NCI-H1092 (cell line): ENCODE results near the gene DHCR7.

Experiments
- DNase-seq: peaks from one replicate; lab custom pipeline; 2025; lab: John Stamatoyannopoulos, UW

The DHCR7 gene

GRCh38 chr11:71477641-71478527 is 29.7 kb upstream of the DHCR7 start:
- DNase-seq = no peak

DNA sequence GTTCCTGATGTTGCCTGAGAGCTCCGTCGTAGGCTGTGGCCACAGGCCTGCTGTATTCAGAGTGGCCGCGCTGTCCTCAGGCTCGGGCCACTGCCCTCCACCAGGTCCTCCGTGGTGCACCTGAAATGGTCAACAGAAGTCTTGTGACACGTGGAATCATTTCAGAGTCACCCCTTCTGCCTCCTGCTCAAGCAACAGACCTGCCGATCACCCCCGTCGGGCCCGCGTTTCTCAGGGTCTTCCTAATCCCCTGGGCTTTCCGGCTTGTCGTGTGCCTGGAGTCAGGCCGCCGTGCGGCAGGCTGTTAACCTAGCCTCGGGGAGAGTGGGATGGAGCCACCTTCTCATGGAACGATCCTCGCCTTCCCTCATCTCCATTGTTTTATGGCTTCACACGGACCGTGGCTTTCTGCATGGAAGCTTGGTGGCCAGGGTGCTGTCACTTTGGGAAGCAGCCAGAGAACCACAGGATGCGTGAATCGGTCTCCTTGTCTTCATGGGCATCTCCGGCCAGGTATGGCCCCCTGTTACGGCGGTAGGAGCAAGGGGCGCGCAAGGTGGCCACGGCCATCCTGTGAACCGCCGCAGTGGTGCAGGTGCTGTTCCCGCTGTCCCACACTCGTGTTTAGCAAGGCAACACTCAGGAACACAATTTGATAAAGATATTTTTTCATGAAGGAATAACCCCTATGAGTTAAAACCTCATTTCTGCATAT is 28.9 kb upstream of the DHCR7 start:
- no peak for DNase-seq

GRCh38 chr11:71476031-71476430 is 27.8 kb upstream of the DHCR7 start:
- no peak for DNase-seq

DNA sequence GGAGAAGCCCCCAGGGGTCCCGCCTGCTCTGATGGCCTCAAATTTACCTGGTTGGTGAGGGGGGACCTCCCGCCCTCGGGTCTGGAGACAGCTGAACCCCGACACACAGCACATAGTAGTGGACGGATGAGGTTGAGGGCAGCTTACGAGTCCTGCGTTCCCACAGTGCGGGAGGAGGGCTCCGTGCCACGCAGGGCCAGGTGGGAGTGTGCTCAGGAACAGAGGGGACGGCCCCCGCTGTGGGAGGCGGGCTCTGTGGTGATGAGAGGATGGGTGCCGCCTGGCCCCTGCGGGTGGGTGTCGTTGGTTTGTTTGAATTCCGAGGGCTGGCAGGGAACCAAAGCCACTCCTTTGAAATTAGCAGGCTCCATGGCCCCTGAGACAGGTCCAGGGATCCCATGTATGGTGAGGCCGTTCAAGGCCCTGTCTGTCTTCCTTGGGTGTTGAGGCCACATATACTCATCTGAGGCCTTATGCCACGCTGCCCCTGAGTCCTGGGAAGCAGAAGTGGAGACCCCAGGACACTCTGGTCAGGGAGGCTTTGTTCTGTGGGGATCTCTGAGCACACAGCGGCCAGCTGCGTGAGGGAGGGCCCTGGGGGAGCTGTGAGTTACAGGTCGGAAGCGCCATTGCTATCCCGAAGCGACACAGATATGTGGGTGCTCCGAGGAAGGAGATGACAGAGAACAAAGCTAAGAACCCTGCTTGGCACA is 26.7 kb upstream of the DHCR7 start:
- DNase-seq = no peak

DNA sequence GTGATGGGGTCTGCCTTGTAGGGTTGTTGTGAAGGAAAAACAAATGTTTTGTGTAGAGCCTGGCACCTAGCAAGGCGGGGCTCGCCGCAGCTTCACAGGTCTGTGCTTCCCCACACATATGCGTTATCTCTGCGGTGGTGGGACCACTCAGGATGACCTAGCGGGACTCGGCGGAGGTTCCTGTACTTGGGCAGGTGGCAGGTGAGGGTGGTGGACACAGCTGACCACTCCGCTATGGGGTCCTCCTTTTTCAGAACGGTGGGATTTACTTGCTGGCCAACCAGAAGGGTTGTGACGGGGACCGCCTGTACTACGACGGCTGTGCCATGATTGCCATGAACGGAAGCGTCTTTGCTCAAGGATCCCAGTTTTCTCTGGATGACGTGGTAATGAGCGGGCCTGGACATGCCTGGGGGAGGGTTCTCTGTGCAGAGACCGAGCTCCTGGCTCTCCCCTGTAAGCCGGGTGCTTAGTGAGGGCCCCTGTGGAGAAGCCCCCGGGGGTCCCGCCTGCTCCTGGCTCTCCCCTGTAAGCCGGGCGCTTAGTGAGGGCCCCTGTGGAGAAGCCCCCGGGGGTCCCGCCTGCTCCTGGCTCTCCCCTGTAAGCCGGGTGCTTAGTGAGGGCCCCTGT is 26.1 kb upstream of the DHCR7 start:
- DNase-seq = no peak

DNA sequence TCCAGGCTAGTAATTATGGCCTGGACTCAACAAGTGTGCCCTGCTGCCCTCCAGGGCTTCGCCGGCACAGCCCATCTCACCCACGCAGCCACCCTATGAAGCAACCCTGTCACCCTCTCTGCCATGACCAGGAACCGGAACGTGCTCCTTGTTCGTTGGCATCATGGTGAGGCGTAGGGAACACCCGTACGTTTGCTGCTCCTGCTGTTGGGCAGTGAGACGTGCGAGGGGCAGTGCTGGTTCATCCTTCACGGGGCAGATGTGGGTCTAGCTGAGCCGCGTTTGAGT is 25.5 kb upstream of the DHCR7 start:
- no peak for DNase-seq

DNA sequence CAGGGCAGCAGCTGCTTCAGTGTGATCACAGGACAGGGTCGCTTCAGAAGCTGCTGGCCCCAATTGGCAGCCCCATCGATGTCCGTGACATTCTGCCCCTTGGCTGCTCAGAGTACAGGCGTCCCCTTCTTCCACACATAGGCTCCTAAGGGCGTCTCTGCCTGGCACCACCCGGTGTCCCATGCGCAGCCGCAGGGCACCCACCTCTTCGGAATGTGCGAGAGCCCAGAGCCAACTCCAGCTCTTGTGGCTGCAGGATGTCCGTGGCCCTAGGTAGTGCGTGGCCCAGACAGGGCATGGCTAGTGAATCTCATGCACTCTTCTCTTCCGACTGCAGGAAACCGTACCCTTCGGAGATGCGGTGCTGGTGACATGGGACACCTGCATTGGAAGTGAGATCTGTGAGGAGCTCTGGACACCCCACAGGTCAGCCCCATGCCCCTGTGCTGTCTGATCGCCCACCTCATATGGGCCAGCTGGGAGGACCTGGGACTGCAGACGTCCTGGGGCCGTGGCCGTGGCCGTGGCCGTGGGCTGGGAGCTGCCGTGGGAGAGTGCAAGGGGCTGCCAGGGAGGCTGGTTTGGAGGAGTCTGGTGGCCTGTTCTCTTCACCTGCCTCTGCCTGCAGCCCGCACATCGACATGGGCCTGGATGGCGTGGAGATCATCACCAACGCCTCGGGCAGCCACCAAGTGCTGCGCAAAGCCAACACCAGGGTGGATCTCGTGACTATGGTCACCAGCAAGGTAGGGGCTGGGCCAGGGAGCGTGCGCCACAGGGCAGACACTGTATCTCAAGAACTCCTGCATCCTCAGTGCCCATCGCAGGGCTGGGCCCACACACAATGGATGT is 25.0 kb upstream of the DHCR7 start:
- no peak for DNase-seq

GRCh38 chr11:71472357-71472885 is 24.2 kb upstream of the DHCR7 start:
- no peak for DNase-seq

DNA sequence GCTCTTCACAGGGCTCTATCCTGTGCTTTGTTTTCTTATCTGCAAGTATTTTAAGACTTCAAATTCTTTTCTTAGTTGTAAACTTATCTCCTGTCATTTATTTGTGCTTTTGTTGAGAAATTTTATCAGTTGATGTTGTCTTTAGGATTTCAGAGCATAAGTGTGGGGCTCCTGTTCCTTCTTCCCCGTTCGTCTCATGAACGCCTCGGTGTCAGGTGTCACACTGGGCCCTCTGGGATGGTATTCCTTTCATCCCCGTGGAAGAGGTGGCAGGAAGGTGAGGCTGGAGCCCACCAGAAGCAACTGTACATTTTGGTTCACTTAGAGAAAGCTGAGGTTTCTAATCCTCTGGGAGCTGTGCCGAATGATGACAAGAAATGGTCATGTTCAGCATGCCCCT is 22.8 kb upstream of the DHCR7 start:
- no peak for DNase-seq

- DNase-seq = no peak
Observed at GRCh38 chr11:71467164-71467563, 19.0 kb upstream of the DHCR7 start.

DNA sequence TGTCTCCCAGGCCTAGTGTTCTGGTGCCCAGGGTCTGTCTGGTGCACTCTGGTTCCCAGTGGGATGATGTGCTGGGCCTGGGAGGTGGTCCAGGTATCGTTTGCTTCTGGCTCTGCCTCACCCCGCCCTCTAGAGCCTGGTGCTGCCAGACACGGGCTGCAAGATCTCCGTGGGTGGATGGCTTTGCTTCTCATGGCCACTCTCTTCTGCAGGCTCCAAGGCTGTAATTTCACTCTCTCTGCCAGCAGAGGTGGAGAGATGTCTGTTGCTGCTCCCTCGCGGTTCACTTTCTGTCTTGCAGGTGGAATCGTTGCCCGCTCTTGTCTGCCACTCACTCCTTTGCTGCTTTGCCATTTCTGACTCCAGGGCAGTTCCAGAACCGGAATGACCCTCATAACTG is 18.2 kb upstream of the DHCR7 start:
- no peak for DNase-seq

DNA sequence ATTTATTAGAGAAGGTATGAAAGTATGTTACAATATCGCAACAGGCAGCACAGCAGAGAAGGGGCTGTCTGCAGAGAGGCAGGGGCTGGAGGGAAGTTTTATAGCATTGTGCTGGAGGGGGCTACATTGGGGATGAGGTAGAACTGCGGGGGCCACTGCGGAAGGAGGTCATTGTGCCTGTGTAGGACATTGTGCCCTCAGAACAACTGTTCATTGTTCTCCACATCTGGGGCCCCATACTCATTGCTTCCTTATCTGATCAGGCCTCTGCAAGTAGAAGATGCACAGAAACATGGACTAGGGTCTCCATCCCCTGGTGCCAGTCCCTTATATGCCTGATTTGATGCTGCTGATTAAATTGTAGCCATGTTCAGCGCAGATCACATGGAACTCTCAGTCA is 16.9 kb upstream of the DHCR7 start:
- no peak for DNase-seq

GRCh38 chr11:71463331-71464211 is 15.4 kb upstream of the DHCR7 start:
- no peak for DNase-seq

GRCh38 chr11:71462726-71463125 is 14.5 kb upstream of the DHCR7 start:
- no peak for DNase-seq

DNA sequence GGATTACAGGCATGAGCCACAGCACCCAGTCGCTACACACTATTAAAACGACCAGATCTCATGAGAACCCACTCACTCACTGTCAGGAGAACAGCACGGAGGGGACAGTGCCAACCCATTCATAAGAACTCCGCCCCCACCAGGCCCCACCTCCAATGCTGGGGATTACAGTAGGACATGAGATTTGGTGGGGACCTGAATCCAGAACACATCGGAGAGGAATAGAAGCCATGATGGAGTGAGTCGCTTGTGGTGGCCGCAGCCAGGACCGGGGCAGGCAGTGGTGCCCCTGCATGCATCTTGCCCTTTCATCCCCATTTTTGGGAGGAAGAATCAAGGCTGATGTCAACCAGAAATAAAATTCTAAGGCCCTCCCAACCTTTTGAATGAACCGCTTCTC is 13.5 kb upstream of the DHCR7 start:
- DNase-seq = no peak

GRCh38 chr11:71459767-71460320 is 11.7 kb upstream of the DHCR7 start:
- DNase-seq = no peak

GRCh38 chr11:71459076-71459766 is 11.0 kb upstream of the DHCR7 start:
- no peak for DNase-seq

DNA sequence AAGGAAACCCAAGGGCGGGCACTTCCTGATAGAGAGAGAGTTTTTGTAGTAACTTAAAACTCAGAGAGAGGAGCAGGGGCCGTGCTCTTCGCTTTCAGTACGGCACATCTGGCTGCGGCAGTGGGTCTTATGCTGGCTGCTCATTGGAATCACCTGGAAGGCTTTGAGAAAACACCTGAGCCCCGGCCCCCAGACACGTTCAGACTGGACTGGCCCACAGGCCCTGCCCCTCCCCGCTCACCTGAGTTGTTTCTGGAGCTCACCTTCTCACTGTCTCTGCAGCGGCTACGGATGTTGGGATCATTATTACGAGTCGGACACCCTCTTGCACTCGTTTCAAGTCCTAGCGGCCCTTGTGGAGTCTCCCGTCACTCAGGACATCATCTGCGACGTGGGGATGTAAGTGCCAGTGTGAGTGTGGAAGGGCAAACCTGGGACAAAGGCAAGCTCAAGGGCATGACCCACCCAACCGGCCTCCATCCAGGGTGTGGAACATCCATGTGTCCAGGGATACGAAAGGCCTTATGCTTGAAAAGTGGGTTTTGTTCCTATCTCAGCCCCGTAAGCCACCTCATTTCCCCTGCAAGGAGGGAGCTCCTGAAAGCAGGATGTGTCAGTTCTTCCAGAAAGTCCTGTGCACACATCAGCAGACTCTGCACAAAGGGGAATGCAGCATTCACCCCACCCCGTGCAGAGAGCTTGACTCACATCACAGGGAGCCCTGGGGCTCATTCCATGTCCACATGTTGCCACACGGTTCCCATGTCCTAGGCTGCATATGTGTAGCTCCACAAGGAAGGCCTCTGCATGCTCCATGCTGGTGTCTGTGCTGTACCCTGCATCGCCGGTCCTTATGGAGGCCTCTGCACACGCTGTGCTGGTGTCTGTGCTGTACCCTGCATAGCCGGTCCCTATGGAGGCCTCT is 10.2 kb upstream of the DHCR7 start:
- no peak for DNase-seq
